GM19025 (cell line): ENCODE data around the gene NOS1AP.
A peak's percentile ranks its signal among the peaks of the same experiment; 100 is the strongest.

ENCODE experiments used
- ATAC-seq: cut with Tn5 transposase; IDR thresholded peaks from one replicate; pipeline ENCODE4 v1.9.1; 2021; ENCODE audit warnings: mild to moderate bottlenecking, low read depth, moderate library complexity; ENCODE audit not compliant: unreplicated experiment

Gene NOS1AP

DNA sequence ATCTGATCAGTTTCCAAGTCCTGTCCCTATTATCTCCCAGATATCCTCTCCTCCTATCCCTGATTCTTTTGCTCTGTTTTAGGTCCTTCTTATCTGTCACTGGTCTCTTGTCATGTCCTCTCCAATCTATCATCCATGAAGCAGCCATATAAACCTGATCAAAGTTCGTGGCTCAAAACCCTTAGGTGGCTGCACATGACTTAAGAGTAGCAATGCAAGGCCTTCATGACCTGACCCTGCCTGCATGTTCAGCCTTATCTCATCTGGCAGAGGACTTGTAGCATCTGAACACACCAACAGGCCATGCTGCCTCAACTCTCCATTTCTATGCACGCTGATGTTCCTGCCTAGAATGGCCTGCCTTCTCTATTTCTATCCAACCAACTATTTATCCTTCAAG, 65.2 kb downstream of the NOS1AP start:
- no peak for ATAC-seq

DNA sequence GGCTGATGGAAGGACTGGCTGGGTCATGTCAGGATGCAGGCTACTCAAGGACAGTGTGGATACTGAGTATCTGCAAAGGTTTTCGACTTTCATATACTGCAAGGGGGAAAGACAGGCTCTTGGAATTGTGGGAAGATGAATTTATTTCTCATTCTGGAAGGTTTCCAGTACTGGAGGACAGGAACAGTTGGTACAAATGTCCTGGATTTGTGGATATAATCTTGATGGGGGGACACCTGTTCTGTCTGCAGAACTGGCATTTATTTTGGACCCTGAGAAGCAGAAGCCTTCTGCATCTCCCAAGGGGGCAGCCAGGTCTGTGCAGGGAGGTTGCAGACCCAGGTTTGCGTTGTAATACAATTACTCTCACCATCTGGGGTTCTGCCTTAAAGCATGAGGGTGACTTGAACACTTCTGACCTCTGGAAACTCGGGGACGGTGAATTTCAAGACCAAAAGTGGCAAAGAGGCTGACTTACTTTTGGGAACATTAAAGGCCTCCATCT, 65.8 kb downstream of the NOS1AP start:
- no peak for ATAC-seq

GRCh38 chr1:162136760-162137159, 67.3 kb downstream of the NOS1AP start:
- no peak for ATAC-seq

DNA sequence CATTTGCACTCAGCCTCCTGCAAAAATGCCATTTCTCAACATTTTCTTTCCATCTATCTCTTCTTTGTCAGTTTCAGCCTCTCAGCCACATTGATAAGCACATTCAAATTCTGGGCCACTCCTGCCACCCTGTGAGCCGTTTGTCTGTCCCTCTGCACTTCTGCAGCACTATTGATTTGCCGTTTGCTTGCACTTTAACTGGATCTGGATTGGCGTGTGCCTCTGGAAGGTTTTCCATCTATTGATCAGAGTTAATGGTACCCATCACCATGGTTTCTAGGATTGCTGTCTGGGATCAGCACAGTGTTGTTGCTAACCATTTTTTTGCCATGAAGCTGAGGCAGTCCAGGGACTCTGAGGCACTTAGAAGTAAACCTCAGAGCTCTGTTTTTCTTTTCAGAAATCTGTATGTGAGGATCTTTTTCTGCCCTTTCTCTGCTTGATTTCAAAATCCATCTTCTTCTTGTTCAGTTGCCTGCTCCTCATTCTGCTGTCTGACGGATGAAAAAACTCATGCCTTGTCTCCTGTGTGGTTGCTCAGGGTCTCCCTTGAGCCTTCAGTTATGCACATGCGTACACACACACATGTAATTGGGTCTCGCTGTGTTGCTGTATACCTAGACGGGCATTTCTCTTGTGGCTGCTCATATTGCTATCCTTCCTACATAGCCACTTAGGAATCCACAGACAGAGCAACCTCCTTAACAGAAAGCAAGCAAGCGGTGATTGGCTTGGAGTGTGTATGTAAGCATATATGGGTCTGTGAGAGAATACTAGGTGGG, 67.9 kb downstream of the NOS1AP start:
- ATAC-seq: no peak

DNA sequence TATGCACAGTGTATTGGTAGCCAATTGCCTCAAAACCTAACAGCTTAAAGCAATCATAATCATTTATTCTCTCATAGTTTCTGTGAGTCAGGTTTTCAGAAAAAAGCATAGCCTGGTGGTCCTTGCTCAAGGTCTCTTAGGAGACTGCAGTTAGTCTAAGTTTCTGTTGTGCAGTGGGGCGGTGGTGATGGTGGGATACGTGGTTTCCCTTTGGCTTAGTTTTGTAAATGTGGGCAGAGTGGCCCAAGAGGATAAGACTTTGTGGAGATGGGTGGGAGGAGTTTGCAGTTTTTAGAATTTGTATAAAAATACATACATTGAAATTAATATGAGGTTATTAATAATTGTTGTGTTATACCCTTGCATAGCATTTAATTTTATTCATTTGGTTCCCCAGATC, 68.6 kb downstream of the NOS1AP start:
- ATAC-seq: no peak

DNA sequence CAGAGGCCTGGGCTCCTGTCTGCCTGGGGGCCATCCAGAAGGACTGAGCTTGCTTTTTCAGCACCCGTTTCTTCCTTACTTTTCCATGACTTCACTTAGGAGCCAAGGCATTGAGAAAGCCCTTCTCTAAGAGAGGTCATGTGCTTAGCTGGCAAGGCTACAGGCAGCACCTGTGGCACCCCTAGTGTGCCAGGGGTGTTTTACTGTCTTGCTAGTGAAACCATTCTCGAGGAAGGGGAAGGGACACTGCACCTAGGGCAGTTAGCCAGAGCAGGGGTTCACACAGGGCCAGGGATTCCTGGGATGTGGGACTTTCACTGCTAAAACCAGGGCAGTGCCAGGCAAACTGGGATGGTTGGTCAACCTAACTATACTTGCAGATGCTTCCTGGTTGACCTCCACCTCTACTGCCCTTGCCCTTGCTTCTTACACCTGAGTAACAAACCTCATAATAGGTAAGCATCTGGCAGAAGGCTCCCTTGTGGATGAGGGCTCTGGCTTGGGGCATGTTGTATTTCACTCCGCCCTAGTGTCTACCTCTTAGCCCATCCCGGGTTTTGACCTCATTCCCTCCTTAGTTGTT, 69.2 kb downstream of the NOS1AP start:
- no peak for ATAC-seq

DNA sequence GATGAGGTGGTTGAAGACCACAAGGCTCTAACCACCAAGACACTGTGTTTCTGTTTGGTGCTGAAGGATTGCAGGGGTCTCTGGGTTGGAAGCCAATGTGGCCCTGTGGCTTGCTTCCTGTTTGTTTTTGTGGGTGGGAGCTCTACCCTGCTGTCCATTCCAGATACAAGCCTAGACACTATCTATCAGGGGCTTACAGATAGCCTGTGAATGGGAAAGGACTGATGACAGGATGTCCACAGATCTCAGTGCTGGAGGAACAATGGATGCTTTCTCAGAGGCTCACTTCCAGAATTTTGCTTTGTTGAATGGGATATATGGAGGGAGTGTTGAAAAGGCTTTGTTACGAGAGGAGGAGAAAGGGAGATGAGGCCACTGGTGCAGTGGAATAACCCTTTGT, 69.7 kb downstream of the NOS1AP start:
- no peak for ATAC-seq

DNA sequence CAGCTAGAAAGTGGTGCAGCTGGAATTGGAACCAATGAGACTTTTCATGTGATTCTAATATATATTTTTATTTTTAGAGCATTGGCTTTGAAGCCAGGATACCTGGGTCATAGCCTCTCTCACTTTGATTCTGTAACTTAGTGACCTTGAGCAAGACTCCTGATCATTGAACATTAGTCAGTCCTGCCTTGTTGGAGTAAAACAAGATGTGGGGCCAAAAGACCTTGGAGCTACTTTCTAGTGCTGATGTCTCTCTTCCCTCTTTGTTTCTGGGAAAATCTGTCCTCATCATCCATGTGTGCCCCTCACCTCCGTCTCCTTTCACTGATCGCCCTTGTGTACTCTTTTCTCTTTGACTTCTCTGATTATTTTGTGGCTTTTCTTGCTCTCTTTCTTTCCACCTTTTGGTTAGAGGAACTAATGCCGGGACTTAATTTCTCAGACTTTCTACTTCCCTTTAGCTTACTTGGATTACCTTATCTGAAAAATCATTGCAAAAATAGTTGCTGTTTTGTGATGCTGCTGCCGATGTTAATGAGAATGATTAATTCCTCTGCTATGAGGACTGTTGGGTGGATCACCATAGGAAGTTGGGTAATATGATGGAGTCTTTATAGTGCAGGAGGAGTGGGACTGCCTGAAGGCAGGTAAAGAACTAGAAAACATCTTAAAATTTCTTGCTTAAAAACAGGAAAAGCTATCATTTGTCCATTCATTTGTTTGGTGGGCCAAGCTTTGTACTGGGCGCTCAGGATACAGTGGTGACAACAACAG, 72.0 kb downstream of the NOS1AP start:
- ATAC-seq: no peak

DNA sequence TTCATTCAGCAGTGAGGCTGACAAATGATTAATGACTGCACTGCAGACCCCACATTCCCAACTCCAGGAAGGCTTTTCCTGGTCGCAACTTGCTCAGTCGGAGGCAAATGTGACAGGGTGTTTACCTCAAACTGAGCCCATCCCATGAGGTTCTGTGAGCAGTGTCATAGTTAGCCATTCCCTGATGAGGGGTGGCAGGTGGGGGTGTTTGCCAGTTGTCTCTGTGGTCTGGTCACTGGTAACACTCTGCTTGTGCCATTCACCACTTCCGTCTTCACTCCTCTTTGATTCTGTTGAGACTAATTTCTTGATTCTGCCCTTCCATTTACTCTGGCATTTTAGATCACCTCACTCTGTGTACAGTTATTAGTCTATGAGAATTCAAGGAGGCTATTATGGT, 73.5 kb downstream of the NOS1AP start:
- ATAC-seq: no peak

- no peak for ATAC-seq
Observed at GRCh38 chr1:162144268-162144667, 74.8 kb downstream of the NOS1AP start.

DNA sequence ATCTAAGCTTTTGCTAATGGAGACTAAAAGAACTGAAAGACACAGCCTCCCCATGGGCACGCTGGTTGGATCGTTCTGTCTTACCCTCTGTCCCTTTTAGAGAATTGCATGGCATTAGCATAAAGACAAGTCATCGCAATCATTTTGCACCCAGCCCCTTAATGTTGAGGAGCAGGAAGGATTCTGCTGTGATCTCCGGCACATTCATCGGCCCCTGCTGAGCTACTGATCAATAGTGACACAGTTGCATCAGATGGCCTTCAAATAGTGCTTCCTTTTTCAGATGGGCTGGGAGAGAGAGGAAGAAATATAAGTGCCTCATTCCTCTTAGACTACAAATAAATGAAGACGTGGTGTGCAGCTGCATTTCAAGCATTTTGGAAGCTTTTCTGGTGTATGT, 75.4 kb downstream of the NOS1AP start:
- no peak for ATAC-seq

DNA sequence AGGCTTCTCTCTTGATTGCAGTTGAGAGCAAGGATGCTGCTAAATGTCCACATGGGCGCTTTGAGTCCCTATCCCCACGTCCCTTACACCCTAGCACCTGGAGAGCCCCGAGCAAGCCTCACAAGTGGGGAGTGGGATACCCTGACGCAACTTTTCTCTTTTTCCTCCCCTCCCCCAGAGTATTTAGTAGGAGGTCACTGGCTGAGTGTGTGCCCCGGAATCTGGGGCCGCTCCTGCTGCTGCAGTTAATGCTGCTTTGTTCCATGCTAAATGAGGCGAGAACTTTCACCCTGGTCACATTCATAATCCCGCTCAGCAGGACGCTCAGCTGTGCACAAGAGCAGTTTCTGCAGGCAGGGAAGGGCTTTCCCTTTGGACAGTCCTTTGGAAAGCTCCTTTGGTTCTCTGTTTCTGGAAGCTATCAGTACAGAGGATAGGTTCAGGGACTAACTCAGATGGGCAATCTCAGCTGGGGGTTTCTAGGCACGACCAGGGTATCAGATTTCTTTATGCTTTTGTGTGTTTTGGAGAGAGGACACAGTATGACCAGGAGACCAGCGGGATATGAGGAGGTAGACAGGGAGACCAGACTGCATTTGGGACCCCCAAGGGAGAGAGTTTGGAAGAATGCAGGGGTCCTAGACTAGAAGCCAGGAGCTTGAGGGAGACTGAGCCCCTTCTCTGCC, 75.9 kb downstream of the NOS1AP start:
- ATAC-seq: no peak

- ATAC-seq: no peak
Observed at GRCh38 chr1:162145966-162146696, 76.6 kb downstream of the NOS1AP start.

DNA sequence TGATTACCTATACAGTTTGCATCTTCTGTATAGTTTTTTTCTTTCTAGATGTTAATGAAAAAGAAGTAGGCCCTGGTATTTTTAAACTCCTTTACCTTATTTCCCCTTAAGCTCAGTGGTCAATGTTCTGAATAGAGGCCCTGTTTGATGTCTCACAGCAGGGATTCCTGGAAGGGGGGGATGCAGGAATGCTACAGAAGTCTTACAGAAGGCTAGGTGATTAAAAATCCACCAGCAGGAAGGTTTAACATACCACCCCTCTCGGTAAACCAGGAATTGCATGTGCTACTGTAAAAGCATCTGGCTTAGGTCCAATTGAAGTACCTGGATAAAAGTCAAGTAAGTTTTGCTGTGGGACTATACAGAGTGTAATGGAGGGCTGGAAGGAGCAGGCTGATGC, 78.3 kb downstream of the NOS1AP start:
- no peak for ATAC-seq

DNA sequence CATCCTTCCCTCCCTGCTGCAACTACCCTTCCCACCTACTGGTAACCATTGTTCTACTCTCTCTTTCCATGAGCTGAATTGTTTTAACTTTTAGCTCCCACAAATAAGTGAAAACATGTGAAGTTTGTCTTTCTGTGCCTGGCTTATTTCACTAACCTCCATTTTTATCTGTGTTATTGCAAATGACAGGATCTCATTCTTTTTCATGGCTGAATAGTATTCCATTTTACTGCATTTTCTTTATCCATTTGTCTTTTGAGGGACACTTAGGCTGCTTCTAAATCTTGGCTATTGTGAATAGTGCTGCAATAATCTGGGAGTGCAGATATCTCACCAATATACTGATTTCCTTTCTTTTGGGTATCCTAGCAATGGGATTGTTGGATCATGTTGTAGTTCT, 80.6 kb downstream of the NOS1AP start:
- ATAC-seq: no peak

DNA sequence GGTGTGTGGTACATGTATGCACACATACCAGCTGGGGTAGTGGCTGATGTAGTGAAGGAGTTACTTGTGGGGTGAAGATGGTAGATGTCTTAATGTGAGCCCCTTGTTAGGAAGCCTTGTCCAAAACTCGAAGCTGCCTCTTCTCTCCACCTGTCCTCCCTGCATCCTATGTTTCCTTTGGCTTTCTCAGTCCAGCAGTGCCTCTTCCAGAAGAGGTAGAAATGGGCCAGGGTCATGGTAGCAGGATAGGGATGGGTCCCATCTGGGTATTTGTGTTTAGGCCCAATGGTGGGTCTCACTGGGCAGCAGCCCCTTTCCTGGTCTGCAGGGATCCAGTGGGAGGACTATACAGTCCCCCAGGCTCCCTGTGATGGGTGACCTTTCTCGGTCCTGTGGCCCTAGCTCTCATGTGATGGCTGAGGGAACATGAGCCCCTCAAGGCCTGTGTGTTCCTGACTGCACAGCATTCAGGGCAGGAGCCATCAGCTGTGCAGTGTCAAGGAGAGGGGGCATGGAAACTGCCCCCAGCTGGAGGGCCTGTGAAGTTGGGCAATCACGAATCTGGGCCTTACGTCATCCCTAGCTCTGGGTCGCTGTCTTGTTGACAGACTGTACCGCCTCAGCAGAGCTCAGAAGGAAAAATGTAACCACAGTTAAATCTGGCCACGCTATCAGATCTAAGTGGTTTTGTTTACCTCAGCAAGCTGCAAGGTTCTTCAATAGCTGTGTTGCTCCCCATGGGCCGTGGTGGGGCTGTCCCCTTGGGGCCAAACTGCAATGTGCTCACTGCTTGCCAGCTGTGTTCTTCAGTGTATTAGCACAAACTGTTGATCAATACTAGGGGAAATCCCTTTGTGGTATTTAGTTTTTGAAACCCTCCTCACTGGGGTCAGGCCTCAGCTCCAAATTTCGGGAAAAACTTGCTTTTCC, 82.7 kb downstream of the NOS1AP start:
- peak; percentile 49 for ATAC-seq

GRCh38 chr1:162153374-162153773, 83.9 kb downstream of the NOS1AP start:
- no peak for ATAC-seq

DNA sequence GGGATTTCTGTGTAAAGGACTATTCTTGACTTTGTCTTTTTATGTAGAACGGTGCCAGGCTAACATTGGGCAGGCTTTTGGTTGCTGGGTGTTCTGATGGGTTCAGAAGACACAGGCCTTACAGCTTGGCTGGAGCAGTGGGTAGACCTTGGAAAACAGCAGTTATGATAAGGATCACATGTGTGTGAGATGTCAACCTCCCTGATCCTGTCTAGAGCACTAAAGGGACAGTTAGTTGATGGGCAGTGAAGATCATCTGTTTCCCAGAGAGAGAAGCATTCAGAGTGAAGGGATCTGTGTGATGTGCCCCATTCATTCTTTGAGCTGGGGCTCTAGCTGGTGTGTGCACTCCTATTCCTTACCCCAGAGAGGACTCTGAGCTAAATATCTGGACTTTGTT, 88.0 kb downstream of the NOS1AP start:
- no peak for ATAC-seq

GRCh38 chr1:162158624-162159271, 89.3 kb downstream of the NOS1AP start:
- no peak for ATAC-seq
